Anterior cingulate cortex (tissue), 58 donors: ENCODE data around the gene IKZF4.
A peak's percentile ranks its signal among the peaks of the same experiment; 100 is the strongest.
"Not testable (repeated sequence)": the region's sequence is repeated elsewhere in the genome, so short reads cannot be mapped to it uniquely, and the experiment has no call there.

Experiments used
- DNase-seq, 58 donors: peaks; one replicate each; lab custom pipeline; 2025; lab: John Stamatoyannopoulos, UW

IKZF4 gene

DNA sequence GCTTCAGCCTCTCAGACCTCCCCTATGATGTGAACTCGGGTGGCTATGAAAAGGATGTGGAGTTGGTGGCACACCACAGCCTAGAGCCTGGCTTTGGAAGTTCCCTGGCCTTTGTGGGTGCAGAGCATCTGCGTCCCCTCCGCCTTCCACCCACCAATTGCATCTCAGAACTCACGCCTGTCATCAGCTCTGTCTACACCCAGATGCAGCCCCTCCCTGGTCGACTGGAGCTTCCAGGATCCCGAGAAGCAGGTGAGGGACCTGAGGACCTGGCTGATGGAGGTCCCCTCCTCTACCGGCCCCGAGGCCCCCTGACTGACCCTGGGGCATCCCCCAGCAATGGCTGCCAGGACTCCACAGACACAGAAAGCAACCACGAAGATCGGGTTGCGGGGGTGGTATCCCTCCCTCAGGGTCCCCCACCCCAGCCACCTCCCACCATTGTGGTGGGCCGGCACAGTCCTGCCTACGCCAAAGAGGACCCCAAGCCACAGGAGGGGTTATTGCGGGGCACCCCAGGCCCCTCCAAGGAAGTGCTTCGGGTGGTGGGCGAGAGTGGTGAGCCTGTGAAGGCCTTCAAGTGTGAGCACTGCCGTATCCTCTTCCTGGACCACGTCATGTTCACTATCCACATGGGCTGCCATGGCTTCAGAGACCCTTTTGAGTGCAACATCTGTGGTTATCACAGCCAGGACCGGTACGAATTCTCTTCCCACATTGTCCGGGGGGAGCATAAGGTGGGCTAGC lies 13.9 kb downstream of the IKZF4 start:
- DNase-seq = no peak

DNA sequence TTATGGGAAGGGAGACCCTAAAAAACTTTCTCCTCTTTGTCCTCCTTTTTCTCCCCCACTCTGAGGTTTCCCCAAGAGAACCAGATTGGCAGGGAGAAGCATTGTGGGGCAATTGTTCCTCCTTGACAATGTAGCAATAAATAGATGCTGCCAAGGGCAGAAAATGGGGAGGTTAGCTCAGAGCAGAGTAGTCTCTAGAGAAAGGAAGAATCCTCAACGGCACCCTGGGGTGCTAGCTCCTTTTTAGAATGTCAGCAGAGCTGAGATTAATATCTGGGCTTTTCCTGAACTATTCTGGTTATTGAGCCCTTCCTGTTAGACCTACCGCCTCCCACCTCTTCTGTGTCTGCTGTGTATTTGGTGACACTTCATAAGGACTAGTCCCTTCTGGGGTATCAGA lies 16.3 kb downstream of the IKZF4 start:
- no peak for DNase-seq

DNA sequence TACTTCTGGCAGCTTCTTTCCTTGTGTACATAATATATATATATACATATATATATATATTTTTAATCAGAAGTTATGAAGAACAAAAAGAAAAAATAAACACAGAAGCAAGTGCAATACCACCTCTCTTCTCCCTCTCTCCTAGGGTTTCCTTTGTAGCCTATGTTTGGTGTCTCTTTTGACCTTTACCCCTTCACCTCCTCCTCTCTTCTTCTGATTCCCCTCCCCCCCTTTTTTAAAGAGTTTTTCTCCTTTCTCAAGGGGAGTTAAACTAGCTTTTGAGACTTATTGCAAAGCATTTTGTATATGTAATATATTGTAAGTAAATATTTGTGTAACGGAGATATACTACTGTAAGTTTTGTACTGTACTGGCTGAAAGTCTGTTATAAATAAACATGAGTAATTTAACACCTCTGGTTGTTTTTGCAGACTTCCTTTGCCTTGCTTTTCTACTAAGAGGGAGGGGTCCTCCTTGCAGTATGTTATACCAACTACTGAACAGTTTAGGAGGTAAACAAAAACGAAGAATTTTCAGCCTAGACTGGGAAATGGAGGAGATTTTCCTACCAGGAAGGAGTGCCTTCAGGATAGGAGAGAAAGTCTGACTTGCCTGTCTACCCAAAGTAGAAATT lies 17.3 kb downstream of the IKZF4 start:
- no peak for DNase-seq

DNA sequence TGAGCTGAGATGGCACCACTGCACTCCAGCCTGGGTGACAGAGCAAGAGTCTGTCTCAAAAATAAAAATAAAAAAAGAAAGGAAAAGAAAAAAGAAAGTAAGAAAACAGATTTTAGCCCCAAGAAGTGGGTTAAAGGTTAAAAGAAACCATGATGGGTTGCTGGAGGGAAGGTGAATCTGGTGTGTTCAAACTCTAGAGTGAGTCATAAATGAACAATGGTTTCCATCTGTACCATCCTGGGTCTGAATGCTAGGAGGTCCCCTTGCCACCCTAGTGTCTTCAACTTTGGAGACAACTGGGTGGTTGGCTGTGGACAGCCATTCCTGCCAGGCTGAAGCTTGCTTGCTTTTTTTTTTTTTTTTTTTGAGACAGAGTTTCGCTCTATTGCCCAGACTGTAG lies 19.3 kb downstream of the IKZF4 start:
- no peak for DNase-seq

DNA sequence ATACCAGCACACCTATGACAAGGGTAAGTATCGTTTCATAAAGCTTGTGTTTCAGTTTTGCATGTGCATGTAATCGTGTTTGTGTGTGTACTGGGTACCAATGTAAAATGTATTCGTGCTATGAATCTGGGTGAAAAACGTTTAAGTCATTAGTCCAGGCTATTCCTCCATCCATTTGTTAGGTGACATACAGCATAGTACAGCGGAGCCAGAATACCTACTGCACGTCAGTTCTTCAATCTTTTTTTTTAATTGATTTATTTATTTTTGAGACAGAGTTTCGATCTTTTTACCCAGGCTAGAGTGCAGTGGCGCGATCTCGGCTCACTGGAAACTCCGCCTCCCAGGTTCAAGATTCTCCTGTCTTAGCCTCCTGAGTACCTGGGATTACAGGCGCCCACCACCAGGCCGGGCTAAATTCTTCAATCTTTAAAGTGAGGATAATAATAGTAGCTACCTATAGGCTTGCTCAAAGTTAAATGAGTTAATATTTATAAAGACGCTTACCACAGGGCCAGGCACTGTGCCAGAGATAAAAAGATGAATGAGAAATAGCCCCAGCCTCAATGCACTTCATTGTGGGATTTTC lies 20.2 kb downstream of the IKZF4 start:
- peak in 2 of 58 donors; percentile 27 to 42 for DNase-seq

DNA sequence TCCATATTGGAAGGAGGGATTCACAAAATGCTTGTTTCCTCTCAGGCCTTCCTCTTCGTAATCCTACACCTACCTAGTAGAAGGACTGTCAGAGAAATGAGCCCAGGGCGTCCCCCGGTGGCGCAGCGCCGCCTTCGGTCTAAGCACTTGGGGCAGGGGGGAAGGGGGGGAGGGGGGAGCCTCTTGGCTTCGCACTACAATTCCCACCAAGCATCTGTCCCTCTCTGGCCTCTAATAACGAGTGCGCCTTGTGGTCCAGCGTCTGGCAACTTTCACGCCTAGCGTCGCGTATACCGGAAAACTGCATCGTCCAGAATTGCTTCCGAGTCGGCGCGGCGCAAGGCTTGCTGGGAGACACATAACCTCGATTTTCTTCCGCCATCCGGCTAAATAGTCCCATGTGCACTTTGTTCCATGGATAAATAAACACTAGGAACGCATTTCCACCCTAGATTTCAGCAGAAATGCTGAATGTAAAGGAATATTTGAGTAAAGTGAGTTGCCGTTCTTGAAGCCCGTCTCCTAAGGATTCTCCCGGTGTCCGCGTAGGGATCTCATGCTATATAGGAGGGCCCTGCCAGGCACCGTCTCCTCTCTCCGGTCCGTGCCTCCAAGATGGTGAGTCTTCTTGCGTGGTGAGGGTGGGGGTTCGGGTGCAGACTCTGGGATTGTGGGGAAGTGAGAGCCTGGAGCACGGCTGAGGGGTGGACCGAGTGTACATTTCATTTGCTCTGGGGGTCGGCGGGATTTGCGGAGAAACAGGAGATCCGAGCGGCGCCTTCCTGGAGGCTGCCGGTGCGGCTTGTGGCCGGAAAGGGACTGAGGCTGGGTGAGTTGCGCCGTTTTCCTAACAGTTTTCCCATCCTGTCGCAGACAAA lies 20.9 kb downstream of the IKZF4 start, which contains the start of gene RPS26:
TSS of gene RPS26 (plus strand) at position 367 of the 878 bp plus-strand sequence. CDS start at position 616, 249 bp downstream.
- DNase-seq = peak; percentile 70 to 97 (median 92)

DNA sequence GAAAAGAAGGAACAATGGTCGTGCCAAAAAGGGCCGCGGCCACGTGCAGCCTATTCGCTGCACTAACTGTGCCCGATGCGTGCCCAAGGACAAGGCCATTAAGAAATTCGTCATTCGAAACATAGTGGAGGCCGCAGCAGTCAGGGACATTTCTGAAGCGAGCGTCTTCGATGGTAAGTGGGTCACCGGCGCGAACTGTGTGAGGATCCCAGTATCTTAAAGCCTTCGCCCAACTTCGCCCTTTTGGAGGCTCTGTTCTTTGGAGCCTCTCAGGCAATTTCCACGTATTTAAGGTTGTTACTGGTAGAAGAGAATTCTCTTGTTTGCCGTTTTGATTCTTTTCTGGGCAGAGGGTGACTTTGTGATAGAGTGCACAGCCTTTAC lies 21.6 kb downstream of the IKZF4 start:
- peak in 1 of 58 donors; percentile 4 for DNase-seq

DNA sequence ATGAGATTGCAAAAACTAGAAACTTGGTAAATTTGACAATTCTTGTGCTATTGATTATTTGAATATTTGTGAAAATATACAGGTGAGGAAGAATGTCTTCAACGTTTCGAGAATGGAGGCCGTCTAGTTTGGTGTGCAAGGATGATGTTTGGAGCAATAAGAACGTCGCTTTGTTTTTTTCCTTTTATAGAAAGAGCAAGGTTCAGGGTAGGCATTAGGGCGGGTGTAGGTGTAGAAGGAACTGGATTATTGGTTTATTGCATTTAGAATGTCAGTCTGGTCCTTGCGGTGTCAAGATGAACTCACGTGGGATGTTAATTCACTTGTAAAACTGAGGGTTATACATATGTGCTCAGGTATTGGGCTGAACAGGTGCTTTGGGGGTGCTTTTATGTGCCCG lies 22.0 kb downstream of the IKZF4 start:
- DNase-seq = no peak

DNA sequence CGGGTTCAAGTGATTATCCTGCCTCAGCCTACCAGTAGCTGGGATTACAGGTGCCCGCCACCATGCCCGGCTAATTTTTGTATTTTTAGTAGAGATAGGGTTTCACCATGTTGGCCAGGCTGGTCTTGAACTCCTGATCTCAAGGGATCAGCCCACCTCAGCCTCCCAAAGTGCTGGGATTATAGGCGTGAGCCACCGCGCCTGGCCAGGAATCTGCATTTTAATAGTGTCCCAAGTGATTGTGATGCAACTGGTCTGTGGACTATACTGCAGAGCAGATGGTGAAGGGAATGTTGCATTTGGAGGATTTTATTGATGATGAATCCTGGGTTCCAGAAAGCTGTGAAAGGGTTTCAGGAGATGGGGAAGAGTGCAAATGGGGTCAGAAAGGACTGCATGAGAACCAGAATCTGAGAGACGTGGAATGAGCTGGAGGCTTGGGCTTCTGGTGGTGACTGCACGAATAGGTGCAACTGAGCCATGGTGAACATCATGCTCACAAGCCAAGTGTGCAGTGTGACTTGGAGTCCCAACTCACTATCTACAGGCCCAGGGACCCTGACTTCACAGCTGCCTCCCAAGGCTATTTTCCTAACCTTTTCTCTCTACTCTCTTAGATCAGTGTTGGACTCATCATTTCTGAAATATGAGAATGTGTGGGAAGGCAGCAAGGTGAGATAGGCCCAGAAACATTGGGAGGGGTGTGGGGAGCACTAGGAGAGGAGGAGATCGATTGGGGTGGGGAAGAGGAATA lies 25.4 kb downstream of the IKZF4 start:
- DNase-seq = no peak

DNA sequence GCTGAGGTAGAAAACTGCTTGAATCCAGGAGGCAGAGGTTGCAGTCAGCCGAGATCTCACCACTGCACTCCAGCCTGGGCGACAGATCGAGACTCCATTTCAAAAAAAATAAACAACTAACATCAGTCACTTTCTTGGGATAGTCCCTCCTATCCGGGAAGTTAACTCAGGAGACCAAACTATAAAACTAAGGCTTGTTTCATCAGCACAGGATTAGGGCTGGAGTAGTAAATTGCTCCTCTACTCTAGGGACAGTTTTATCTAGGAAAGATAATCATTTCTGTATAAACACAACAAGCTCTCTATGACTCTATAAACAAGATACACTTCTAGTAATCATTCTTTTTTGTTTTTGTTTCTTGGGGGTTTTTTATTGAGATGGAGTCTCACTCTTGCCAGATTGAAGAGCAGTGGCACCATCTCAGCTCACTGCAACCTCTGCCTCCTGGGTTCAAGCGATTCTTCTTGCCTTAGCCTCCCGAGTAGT lies 32.6 kb downstream of the IKZF4 start:
- DNase-seq = no peak

DNA sequence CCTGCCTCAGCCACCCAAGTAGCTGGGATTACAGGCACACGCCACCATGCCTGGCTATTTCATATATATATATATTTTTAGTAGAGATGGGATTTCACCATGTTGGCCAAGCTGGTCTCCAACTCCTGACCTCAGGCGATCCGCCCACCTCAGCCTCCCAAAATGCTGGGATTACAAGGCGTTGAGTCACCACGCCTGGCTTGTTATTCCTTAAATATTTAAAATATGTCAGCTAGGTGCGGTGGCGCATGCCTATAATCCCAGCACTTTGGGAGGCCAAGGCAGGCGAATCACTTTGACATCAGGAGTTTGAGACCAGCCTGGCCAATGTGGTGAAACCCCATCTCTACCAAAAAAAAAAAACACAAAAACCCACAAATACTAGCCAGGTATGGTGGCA lies 39.1 kb downstream of the IKZF4 start:
- not testable (repeated sequence) for DNase-seq

DNA sequence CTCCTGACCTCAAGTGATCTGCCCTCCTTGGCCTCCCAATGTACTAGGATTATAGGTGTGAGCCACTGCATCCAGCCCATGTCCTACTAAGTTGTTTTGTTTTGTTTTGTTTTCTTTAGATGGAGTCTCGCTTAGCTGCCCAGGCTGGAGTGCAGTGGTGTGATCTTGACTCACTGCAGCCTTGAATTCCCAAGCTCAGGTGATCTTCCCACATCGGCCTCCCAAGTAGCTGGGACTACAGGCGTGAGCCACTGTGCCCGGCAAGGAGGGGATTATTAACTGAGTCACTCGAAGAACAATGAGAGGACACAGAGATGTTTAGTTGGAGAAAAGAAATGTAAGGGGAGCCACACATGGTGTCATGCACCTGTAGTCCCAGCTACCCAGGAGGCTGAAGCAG lies 41.1 kb downstream of the IKZF4 start:
- DNase-seq = no peak

DNA sequence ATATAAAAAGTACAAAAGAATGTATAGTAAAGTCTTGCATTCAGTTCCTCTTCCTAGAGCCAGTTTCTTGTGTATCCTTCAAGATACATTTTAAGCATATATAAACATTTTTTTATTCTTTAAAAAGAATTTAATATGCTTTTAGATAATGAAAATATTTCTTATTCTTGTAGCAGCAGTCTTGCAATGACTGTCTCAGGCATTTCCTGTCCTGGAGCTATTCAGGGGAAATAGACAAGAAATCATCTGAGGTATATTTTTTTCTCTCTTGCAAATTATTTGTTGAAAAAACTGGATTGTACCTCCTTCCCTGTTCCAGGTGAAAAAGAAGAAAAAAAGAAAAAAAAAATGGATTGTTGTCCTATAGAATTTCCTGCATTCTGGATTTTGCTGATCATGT lies 42.2 kb downstream of the IKZF4 start:
- DNase-seq = no peak

DNA sequence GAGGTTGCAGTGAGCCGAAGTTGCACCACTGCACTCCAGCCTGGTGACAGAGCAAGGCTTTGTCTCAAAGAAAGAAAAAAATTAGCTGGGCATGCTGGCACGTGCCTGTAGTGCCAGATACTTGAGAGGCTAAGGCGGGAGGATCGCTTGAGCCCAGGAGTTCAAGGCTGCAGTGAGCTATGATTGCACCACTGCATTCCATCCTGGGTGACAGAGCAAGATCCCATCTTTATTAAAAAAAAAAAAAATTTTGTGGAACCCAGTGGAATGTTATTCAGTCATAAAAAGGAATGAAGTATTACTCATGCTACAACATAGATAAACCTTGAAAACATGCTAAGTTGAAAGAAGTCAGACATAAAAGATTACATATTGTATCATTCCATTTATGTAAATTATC lies 50.8 kb downstream of the IKZF4 start:
- no peak for DNase-seq

DNA sequence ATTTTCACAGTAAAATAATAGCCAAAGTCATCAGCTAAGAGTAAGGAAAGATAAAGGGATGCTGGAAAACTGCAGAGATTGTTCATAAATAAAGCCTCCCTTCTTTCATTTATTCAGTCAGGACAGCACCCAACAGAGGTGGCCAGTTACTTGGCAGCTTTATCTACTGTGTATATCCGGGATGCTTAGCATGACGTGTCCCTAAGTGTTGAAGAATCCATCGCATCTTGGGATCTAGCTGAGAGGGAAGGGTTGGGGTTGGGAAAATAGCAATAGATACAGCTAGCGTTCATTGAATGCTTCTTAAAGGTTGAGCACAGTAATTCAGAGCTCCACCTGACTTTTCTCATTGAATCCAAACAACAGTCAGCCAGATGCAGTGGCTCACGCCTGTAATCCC lies 53.6 kb downstream of the IKZF4 start:
- DNase-seq = no peak

DNA sequence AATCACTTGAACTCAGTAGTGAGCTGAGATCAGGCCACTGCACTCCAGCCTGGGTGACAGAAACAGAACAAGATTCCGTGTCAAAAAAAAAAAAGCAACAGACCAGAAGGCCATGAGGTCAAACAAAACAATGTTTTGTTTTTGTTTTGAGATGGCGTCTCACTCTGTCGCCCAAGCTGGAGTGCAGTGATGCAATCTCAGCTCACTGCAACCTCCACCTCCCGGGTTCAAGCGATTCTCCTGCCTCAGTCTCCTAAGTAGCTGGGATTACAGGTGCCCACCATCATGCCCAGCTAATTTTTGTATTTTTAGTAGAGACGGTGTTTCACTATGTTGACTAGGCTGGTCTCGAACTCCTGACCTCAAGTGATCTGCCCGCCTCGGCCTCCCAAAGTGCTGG lies 57.1 kb downstream of the IKZF4 start:
- DNase-seq = not testable (repeated sequence)

DNA sequence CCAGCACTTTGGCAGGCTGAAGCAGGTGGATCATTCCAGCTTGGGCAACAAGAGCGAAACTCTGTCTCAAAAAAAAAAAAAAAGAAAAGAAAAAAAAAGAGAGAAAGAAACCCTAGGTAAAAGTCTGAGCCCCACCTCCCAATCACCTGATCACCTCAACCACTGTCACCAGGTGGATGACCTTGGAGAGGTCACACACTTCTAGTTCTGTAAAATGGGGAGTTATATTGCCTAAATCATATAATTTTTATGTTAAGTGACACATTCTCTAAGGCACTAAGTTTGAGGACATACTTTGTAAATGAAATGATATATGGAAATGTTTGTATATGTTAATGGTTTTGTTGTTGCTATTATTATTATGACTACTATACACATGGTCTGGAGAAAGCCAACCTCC lies 57.6 kb downstream of the IKZF4 start:
- DNase-seq = no peak

DNA sequence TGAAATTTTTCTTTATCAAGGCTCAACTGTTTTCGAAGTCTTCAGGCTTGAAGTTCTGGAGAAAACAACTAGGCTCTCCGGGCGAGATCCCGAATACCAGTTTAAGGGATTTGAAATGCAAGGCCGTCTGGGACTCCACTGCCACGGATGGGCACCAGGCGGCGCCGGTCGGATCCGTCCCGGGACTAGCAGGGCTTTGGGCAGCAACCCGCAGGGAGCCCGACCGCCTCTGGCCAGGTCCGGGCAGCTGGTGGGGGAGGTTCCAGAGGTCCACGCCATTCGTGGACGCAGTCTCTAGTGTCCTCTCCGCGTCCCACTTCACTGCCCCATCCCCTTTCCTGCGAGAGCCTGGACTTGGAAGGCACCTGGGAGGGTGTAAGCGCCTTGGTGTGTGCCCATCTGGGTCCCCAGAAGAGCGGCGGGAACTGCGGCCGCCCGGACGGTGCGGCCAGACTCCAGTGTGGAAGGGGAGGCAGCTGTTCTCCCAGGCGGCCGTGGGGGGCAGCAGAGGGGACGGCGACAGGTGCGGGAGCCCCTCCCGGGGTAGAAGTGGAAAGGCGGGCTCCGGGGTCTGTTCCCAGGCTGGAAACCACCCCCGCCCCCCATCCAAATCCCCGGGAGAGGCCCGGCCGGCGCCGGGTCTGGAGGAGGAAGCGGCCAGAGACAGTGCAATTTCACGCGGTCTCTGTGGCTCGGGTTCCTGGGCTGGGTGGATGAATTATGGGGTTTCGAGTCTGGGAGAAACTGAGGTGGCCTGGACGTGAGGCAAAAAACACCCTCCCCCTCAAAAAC lies 58.3 kb downstream of the IKZF4 start:
- peak in 55 of 58 donors; percentile 10 to 89 (median 65) for DNase-seq
